OCI-LY1 (cell line): ENCODE data around the gene IGFBP1.

Experiments used
- H2AFZ ChIP-seq: fragments of 200-600 bp; sonication (generic), shearing (Covaris generic); 2 replicates; pipeline ENCODE4 v1.6.0; 2014; ENCODE audit warnings: antibody characterized with exemption, mild to moderate bottlenecking, low read length
- H3F3A ChIP-seq: fragments of 200-600 bp; sonication (generic), shearing (Covaris generic); 2 replicates; pipeline ENCODE4 v1.6.0; 2014; ENCODE audit warnings: mild to moderate bottlenecking, antibody characterized with exemption, low read length, moderate library complexity; ENCODE audit not compliant: insufficient read depth
- H3K27ac ChIP-seq: fragments of 200-600 bp; sonication (generic); 2 replicates; pipeline ENCODE4 v1.5.1; 2014; ENCODE audit warnings: low read length, mixed run types, mild to moderate bottlenecking, low read depth; ENCODE audit not compliant: poor library complexity, severe bottlenecking
- H3K27me3 ChIP-seq: fragments of 200-600 bp; sonication (generic); 2 replicates; pipeline ENCODE4 v1.6.0; 2014; ENCODE audit warnings: antibody characterized with exemption, mild to moderate bottlenecking, low read length, moderate library complexity; ENCODE audit not compliant: insufficient read depth
- H3K36me3 ChIP-seq: fragments of 200-600 bp; sonication (generic); 2 replicates; pipeline ENCODE4 v1.6.1; 2014; ENCODE audit warnings: mild to moderate bottlenecking, antibody characterized with exemption, low read length, moderate library complexity, mixed read lengths; ENCODE audit not compliant: insufficient read depth
- H3K4me1 ChIP-seq: fragments of 200-600 bp; sonication (generic); 2 replicates; pipeline ENCODE4 v1.5.1; 2014; ENCODE audit warnings: mild to moderate bottlenecking, low read length, moderate library complexity; ENCODE audit not compliant: insufficient read depth, severe bottlenecking
- H3K4me2 ChIP-seq: fragments of 200-600 bp; sonication (generic), shearing (Covaris generic); 2 replicates; pipeline ENCODE4 v1.6.1; 2014; ENCODE audit warnings: low read length
- H3K4me3 ChIP-seq: fragments of 200-600 bp; sonication (generic); 2 replicates; pipeline ENCODE4 v1.5.1; 2014; ENCODE audit warnings: low read length, low read depth, mild to moderate bottlenecking, mixed read lengths; ENCODE audit not compliant: poor library complexity, severe bottlenecking
- H3K79me2 ChIP-seq: fragments of 200-600 bp; shearing (Covaris generic); 2 replicates; pipeline ENCODE4 v1.6.1; 2016; ENCODE audit warnings: mixed run types, low read length, mixed read lengths; ENCODE audit not compliant: insufficient read depth
- H3K9ac ChIP-seq: fragments of 200-600 bp; sonication (generic), shearing (Covaris generic); 2 replicates; pipeline ENCODE4 v1.6.1; 2014; ENCODE audit warnings: mild to moderate bottlenecking, low read length, mixed read lengths
- H3K9me2 ChIP-seq: fragments of 200-600 bp; sonication (generic), shearing (Covaris generic); 2 replicates; pipeline ENCODE4 v1.6.1; 2014; ENCODE audit warnings: low read depth, mild to moderate bottlenecking, low read length, mixed read lengths
- H3K9me3 ChIP-seq: fragments of 200-600 bp; shearing (Covaris generic); 2 replicates; pipeline ENCODE4 v1.6.1; 2014; ENCODE audit warnings: low read length, mixed read lengths
- H4K20me1 ChIP-seq: fragments of 200-600 bp; sonication (generic), shearing (Covaris generic); 2 replicates; pipeline ENCODE4 v1.6.0; 2016; ENCODE audit warnings: mild to moderate bottlenecking, low read length; ENCODE audit not compliant: insufficient read depth
- EZH2 ChIP-seq: fragments of 200-600 bp; sonication (generic), shearing (Covaris generic); IDR thresholded peaks from 2 replicates; pipeline ENCODE4 v1.8.0; 2017; ENCODE audit warnings: borderline replicate concordance, mixed run types, mild to moderate bottlenecking, antibody characterized with exemption, low read length, moderate library complexity, mixed read lengths
- TF ChIP-seq, protein P1 (sequence below): fragments of 200-600 bp; sonication (generic), shearing (Covaris generic); IDR thresholded peaks from 2 replicates; pipeline ENCODE4 v1.5.1; 2017; ENCODE audit warnings: mild to moderate bottlenecking, antibody characterized with exemption, low read length, moderate library complexity, mixed read lengths

IGFBP1 gene

GRCh38 chr7:45918556-45918955, 30.3 kb downstream of the IGFBP1 start:
- Histone ChIP-seq H3K27ac (no peak overlapping the region), H3K4me2 (no peak overlapping the region), H3K9me3 (no peaks in the 10 kb centered on the region), H2AFZ (no peak overlapping the region), H3K4me3 (no peak overlapping the region), H3K36me3 (no peaks in the 10 kb centered on the region), H3K9ac (no peak overlapping the region), H3K79me2 (no peaks in the 10 kb centered on the region), H3F3A (no peaks in the 10 kb centered on the region), H3K4me1 (no peaks in the 10 kb centered on the region), H3K27me3 (no peaks in the 10 kb centered on the region), H3K9me2 (no peaks in the 10 kb centered on the region), H4K20me1 (no peaks in the 10 kb centered on the region)
- TF ChIP-seq, protein P1, sequence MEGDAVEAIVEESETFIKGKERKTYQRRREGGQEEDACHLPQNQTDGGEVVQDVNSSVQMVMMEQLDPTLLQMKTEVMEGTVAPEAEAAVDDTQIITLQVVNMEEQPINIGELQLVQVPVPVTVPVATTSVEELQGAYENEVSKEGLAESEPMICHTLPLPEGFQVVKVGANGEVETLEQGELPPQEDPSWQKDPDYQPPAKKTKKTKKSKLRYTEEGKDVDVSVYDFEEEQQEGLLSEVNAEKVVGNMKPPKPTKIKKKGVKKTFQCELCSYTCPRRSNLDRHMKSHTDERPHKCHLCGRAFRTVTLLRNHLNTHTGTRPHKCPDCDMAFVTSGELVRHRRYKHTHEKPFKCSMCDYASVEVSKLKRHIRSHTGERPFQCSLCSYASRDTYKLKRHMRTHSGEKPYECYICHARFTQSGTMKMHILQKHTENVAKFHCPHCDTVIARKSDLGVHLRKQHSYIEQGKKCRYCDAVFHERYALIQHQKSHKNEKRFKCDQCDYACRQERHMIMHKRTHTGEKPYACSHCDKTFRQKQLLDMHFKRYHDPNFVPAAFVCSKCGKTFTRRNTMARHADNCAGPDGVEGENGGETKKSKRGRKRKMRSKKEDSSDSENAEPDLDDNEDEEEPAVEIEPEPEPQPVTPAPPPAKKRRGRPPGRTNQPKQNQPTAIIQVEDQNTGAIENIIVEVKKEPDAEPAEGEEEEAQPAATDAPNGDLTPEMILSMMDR, result no peak
- TF ChIP-seq EZH2, result no peak

DNA sequence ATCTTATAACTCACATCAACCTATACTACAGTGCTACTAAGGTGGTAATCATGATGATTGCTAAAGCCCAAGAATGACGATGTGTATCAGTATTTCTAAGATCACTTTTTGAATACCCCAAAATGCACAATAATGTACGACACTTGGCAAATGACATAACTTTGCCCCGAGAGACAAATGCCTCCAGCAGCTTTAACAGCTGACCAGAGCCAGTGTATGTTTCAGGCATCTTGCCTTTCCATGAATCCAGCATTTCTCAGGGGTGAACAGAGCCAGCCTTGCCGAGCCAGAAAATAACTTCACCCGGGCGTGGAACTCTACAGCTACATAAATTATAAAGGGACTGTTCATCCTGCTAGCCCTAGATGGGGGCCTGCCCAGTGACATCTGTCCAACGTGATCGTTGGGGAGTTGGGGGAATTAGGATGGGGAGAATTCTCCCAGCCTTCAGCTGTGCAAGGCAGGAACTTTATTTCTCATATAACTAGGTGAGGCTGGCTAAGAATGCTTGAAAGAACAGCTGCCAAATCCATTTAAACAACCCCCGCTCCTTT, 31.0 kb downstream of the IGFBP1 start:
- Histone ChIP-seq H3K27me3 (no peaks in the 10 kb centered on the region), H4K20me1 (no peaks in the 10 kb centered on the region), H2AFZ (no peak overlapping the region), H3K27ac (no peak overlapping the region), H3K9me2 (no peaks in the 10 kb centered on the region), H3K36me3 (no peaks in the 10 kb centered on the region), H3K4me3 (no peak overlapping the region), H3K4me2 (no peak overlapping the region), H3K9me3 (no peaks in the 10 kb centered on the region), H3K9ac (no peak overlapping the region), H3K79me2 (no peaks in the 10 kb centered on the region), H3K4me1 (no peaks in the 10 kb centered on the region), H3F3A (no peaks in the 10 kb centered on the region)
- TF ChIP-seq, protein P1, result no peak
- TF ChIP-seq EZH2, result no peak

DNA sequence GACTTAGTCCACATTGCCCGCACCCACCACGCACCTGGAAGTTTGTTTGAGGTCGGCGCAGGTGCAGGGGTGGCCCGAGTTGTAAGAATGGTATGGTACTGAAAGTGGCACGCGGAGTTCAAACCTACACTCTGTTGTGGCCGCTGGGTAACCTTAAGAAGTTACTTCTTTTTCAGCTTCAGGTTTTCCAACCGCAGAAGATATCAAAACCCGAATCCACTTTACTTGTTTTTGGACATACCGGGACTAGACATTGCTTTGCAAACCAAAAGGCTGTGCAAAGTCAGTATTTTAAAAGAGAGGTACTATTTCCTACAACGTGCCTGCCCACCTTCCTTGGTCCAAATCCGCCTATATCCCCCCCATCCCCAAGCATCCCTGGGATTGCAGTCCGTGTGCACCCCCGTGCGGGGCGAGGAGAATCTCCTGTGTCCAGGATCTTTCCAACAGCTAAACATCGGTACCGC, 31.7 kb downstream of the IGFBP1 start:
- no peak overlapping the region for H3K9ac ChIP-seq
- H3K36me3 ChIP-seq, result no peaks in the 10 kb centered on the region
- H3K27me3 ChIP-seq, result no peaks in the 10 kb centered on the region
- no peak overlapping the region for H3K4me2 ChIP-seq
- no peak overlapping the region for H2AFZ ChIP-seq
- H3K79me2 ChIP-seq, result no peaks in the 10 kb centered on the region
- H3K9me3 ChIP-seq, result no peaks in the 10 kb centered on the region
- H3F3A ChIP-seq, result no peaks in the 10 kb centered on the region
- H3K9me2 ChIP-seq, result no peaks in the 10 kb centered on the region
- no peak overlapping the region for H3K27ac ChIP-seq
- TF ChIP-seq EZH2, result no peak
- TF ChIP-seq, protein P1, result no peak
- H3K4me3 ChIP-seq, result no peak overlapping the region
- no peaks in the 10 kb centered on the region for H3K4me1 ChIP-seq
- H4K20me1 ChIP-seq, result no peaks in the 10 kb centered on the region
